ENCODE data around the gene TCP10L. TPM values are rescaled to one million over a fixed set of nuclear protein-coding genes. Genes with fewer than 3 reads are reported as not detected.

The TCP10L gene
- total and polyA plus RNA-seq, 2 of the 13 experiments (the other 11 are each of a cell fraction or from before 2014, with no cell fraction given) = 0.90 to 2.4 TPM

DNA sequence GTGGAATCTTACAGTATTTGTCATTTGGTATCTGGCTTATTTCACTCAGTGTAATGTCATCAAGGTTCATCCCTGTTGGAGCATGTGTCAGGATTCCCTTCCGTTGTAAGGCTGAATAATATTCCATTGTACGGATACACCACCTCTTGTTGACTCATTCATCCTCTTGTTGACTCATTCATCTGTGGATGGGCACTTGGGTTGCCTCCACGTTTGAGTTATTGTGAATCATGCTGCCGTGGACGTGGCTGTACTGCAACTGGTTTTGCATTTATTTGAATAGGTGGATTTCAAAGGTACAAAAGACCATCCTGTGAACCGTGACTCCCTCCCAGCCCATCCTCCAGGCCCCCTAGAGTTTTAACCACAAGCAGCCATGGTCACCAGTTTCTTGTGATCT, 11.9 kb upstream of the TCP10L start (continued):
- TF ChIP-seq MIXL1 (CRISPR knock-in tag; IDR thresholded peaks at IDR 0.05) (peak; percentile 62), SSRP1 (CRISPR knock-in tag; IDR thresholded peaks at IDR 0.05) (peak; percentile 55; the same call in 1 of the 2 replicates), ZNF432 (CRISPR knock-in tag; IDR thresholded peaks at IDR 0.05; ENCODE audit: borderline replicate concordance) (no peak), U2AF2 (IDR thresholded peaks at IDR 0.05; ENCODE audit: low read depth, low read length) (no peak), JUN (CRISPR knock-in tag; IDR thresholded peaks at IDR 0.05) (peak; percentile 43; the same call in 1 of the 2 replicates), SAP130 (CRISPR knock-in tag; IDR thresholded peaks at IDR 0.05; ENCODE audit: low read depth) (peak; percentile 85), GATAD2A (CRISPR knock-in tag; IDR thresholded peaks at IDR 0.05) (peak; percentile 77), HHEX (CRISPR knock-in tag; IDR thresholded peaks at IDR 0.05) (peak; percentile 80), TSC22D2 (CRISPR knock-in tag; IDR thresholded peaks at IDR 0.05; ENCODE audit: borderline replicate concordance) (no peak), ZNF501 (CRISPR knock-in tag; IDR thresholded peaks at IDR 0.05) (no peak), FOXP1 (IDR thresholded peaks at IDR 0.05) (no peak), FOXP1 (CRISPR knock-in tag; IDR thresholded peaks at IDR 0.05) (peak; percentile 84), IRF2 (CRISPR knock-in tag; IDR thresholded peaks at IDR 0.05) (no peak), U2AF1 (optimal IDR thresholded peaks at IDR 0.05; ENCODE audit: low read depth, low read length) (no peak), PAX8 (CRISPR knock-in tag; IDR thresholded peaks at IDR 0.05; ENCODE audit: borderline replicate concordance) (no peak), ZNF530 (CRISPR knock-in tag; IDR thresholded peaks at IDR 0.05; ENCODE audit: low read depth) (no peak), PHF20 (CRISPR knock-in tag; IDR thresholded peaks at IDR 0.05) (no peak), TCF12 (IDR thresholded peaks at IDR 0.05) (no peak), TCF12 (CRISPR knock-in tag; IDR thresholded peaks at IDR 0.05) (no peak), CBX1 (IDR thresholded peaks at IDR 0.05; ENCODE audit: low read depth) (no peak), ZSCAN9 (CRISPR knock-in tag; IDR thresholded peaks at IDR 0.05; ENCODE audit: borderline replicate concordance) (no peak), ZNF724P (CRISPR knock-in tag; IDR thresholded peaks at IDR 0.05; ENCODE audit: borderline replicate concordance) (no peak), ZMYM2 (CRISPR knock-in tag; IDR thresholded peaks at IDR 0.05) (peak; percentile 87; the same call in 1 of the 2 replicates), ZNF776 (CRISPR knock-in tag; IDR thresholded peaks at IDR 0.05) (no peak), SNAPC2 (CRISPR knock-in tag; IDR thresholded peaks at IDR 0.05) (no peak), ISX (CRISPR knock-in tag; conservative IDR thresholded peaks at IDR 0.05) (no peak), TMF1 (CRISPR knock-in tag; IDR thresholded peaks at IDR 0.05; ENCODE audit: low read depth) (no peak), DPF2 (CRISPR knock-in tag; IDR thresholded peaks at IDR 0.05; ENCODE audit: borderline replicate concordance, low read depth) (peak; percentile 15; the same call in 1 of the 2 replicates), NBN (conservative IDR thresholded peaks at IDR 0.05) (no peak)
- TF ChIP-seq, protein P1, sequence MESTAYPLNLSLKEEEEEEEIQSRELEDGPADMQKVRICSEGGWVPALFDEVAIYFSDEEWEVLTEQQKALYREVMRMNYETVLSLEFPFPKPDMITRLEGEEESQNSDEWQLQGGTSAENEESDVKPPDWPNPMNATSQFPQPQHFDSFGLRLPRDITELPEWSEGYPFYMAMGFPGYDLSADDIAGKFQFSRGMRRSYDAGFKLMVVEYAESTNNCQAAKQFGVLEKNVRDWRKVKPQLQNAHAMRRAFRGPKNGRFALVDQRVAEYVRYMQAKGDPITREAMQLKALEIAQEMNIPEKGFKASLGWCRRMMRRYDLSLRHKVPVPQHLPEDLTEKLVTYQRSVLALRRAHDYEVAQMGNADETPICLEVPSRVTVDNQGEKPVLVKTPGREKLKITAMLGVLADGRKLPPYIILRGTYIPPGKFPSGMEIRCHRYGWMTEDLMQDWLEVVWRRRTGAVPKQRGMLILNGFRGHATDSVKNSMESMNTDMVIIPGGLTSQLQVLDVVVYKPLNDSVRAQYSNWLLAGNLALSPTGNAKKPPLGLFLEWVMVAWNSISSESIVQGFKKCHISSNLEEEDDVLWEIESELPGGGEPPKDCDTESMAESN (CRISPR knock-in tag; conservative IDR thresholded peaks at IDR 0.05) = no peak
- TF ChIP-seq, protein P2, sequence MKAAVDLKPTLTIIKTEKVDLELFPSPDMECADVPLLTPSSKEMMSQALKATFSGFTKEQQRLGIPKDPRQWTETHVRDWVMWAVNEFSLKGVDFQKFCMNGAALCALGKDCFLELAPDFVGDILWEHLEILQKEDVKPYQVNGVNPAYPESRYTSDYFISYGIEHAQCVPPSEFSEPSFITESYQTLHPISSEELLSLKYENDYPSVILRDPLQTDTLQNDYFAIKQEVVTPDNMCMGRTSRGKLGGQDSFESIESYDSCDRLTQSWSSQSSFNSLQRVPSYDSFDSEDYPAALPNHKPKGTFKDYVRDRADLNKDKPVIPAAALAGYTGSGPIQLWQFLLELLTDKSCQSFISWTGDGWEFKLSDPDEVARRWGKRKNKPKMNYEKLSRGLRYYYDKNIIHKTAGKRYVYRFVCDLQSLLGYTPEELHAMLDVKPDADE (CRISPR knock-in tag; IDR thresholded peaks at IDR 0.05) = no peak
- TF ChIP-seq, protein P3, sequence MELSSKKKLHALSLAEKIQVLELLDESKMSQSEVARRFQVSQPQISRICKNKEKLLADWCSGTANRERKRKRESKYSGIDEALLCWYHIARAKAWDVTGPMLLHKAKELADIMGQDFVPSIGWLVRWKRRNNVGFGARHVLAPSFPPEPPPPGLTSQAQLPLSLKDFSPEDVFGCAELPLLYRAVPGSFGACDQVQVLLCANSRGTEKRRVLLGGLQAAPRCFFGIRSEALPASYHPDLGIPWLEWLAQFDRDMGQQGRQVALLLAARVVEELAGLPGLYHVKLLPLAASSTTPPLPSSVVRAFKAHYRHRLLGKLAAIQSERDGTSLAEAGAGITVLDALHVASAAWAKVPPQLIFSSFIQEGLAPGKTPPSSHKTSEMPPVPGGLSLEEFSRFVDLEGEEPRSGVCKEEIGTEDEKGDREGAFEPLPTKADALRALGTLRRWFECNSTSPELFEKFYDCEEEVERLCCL (CRISPR knock-in tag; IDR thresholded peaks at IDR 0.05; ENCODE audit: borderline replicate concordance) = no peak

All from HepG2 (cell line).